Measurements from ENCODE around the gene PTGES.

PTGES gene

DNA sequence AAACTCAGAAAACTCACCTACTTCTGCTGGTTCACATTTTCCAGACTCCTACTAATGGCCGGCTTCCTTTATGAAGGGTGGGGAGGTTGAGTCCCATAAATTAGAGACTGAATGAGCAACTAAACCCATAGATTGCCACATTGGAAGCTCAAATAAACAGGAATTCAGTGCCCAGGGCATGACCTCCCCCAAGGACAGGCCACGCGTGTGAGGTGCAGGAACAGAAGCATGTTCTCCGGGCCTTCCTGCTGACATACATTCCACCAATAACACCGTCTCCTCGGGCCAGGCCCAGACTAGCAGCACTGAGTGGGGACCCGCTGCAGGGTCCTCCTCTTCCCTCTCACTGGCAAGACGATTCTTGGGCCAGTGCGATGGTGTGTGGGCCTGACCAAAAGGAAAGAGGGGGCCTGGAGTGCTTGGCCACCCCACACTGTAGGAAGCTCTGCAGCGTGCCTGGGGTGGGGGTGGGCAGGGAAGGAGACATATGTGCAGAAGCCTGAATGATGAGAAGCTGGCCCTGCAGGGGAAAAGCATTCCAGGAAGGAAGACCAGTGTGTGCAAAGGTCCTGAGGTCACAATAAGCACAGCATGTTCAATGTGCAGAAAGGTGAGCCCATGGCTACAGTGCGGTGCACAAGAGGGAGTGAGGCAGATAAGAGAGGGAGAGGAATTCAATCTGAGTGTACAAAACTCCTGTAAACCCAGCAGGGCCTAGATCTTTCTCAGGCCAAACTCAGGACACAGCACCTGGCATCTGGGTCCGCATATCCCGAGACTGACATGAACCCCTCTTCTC, 12.0 kb downstream of the PTGES start:
- DNase-seq, result no peak

DNA sequence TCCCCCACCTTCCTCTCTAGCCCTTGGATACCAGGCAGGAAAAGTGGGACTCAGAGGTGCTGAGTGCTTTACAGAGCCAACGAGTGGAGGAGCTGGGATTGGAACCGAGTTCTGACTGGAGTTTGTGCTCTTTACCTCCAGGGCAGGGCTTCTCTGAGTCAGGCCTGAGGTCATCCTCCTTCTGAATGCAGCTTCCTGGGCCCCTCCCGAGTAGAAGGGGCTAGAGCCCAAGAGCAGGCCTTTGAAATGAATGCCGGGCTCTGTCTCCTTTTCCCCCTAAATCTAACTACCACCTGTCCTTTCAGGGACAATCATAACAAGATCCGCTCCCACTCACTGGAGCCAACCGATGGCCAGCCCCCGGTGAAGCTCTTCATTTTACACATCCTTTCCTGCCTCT, 12.7 kb downstream of the PTGES start:
- DNase-seq, result no peak

DNA sequence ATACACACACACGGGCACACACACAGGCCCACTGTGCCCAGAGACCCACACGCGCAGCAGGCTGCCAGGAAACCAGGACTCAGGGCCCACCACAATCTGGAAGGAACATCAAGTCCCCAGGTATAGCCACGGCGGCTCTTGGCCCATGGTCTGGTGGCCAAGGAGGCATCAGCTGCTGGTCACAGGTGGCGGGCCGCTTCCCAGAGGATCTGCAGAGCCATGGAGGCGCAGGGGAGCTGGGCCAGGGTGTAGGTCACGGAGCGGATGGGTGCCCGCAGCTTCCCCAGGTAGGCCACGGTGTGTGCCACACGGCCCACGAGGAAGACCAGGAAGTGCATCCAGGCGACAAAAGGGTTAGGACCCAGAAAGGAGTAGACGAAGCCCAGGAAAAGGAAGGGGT, 13.4 kb downstream of the PTGES start:
- DNase-seq, result no peak

DNA sequence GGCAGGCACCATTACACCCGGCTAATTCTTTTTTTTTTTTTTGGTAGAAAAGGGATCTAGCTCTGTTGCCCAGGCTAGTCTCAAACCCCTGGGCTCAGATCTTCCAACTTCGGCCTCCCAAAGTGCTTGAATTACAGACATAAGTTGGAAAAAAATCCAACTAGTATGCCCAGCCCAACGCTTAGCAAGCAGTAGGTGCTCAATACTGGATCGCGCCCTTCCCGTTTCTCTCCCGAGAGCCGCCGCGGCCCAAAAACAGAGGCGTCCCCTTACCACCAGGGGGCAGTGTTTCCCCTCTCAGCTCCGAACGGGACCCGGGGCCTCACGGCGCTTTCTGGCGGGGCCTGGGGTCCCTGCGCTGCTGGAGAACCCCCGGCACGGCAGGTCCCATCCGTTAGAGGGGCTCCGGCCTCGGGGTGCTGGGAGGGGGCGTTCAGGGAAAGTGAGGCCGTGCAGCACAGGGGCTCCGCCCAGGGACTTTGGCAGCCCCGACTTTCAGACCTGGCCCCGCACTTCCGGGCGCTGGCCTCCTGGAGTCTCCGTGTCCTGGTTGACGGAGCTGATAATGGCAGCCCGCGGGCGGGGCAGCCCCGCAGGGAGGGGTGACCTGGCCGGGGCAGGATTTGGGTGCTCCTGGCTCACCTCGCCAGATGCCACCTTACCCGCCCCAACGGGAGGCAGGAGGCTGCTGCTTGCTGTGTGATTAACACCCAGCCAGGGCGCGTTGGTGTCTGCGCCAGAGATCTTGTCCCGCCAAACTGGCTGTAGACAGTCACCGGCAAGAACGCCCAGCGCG, 15.2 kb downstream of the PTGES start:
- DNase-seq, result peak; percentile 78

DNA sequence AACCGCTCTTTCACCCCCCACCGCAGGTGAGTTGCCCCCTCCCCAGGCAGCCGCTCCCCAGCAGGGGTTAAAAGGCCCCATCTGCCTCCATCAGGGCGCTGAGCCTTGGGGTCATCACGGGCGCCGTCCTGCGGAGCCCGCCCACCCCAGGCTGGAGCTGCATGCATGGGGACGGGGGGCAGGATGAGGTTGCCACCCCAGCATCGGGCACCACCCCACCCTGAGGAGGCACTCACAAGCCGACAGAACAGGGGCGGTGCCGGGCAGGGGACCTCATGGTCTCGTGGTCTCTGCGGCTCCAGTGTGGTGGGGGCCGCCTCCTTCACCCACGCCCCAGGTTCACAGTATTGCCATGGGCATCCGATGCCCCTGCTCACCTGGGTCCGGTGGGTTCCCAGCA, 16.5 kb downstream of the PTGES start:
- no peak for DNase-seq

DNA sequence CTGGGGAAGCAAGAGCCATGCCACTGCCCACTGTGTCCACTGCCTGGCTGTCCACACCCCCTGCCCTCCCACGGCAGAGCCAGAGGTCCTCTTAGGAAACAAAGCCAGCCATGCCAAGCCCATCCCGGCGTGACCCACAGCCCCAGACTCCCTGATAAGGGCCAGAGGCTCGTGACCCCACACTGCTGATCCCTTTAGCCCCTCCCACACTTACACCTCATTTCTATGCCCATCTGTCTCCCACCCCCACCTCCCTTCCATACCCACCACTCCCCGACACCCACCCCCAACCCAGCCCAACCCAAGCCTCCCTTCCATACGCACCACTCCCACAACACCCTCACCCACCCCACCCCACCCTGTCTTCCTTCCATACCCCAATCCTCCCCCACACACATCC, 17.3 kb downstream of the PTGES start:
- DNase-seq, result no peak

DNA sequence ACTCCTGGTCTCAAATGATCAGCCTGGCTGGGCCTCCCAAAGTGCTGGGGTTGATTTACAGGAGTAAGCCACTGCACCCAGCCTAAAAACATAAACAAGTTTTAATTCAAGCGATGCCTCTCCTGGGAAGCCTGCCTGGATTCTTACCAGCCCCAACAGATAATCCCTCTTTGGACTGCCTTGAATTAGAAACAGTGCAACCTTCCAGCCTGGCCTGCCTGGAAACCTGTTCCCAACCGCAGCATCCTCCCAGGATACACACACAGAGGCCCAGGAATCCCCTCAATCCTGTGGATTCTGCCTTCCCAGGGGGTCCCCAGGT, 19.2 kb downstream of the PTGES start:
- no peak for DNase-seq

DNA sequence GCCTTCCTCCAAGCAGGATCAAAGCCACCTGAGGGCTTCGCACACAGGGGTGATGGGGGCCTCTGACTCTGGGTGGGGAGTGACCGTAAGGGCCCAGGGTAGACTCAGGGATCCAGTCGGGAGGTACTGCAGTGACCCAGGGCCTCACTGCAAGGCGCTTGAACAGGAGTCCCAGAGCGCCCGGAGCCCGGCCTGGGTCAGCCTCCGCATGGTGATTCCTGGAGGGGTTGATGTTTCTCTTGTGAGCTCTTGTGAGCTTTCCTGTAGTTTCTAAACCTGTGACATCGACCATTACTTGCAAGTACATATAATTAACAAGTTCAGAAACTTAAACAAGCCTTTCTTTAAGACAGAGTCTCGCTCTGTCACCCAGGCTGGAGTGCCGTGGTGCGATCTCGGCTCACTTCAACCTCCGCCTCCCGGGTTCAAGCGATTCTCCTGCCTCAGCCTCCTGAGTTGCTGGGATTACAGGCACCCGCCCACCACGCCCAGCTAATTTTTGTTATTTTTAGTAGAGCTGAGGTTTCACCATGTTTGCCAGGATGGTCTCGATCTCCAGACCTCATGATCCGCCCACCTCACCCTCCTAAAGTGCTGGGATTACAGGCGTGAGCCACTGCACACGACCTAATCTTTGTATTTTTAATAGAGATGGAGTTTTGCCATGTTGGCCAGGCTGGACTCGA, 19.8 kb downstream of the PTGES start:
- DNase-seq, result no peak

DNA sequence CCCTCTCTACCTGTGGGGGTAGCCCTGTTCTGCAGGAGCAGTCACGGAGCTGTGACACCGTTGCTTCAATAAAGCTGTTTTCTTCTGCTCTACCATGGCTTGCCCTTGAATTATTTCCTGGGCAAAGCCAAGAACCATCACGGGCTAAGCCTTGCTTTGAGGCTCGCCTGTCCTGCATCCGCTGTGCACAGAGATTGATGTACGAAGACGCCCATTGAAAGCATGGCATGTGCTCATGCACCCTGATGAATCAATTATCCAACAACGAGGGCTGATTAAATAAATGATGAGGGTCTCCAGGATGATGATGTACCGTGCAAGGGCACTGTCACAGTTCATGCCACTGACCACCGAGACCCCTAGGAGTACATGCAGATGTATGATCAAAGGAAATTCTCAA, 20.7 kb downstream of the PTGES start:
- DNase-seq, result no peak

DNA sequence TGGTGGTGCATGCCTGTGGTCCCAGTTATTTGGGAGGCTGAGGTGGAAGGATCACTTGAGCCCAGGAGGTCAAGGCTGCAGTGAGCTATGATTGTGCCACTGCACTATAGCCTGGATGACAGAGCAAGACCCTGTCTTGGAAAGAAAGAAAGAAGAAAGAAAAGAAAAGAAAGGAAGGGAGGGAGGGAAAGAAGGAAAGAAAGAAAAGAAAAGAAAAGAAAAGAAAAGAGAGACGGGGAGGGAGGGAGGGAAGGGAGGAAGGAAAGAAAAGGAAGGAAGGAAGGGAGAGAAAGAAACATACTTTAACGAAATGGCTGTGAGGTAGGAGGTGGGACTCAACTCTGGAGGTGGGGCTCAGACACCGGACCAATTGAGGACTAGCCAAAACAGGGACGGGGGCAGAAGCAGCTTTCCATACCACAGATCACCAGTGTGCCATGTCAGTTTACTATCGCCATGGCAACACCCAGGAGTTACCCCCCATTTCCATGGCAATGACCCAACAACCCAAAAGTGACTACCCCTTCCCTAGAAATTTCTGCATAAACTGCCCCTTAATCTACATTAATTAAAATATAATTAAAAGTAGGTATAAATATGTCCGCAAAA, 21.3 kb downstream of the PTGES start:
- DNase-seq, result no peak

DNA sequence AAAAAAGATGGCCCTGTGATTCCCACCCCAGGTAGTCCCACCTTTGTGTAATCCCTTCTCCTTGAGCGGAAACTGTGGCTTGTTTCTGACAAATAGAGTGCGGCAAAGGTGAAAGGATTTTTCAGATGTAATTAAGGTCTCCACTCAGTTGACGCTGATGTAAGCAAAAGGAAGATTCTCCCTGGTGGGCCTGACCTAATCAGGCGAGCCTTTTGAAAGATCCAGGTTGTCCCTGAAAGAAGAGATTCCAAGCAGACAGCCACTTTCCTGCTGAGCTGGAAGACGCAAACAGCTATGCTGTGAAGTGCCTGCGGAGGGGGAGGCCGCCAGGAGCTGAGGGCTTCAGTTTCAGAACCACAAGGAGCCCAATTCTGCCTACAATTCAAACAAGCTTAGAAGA, 24.1 kb downstream of the PTGES start:
- DNase-seq, result no peak

DNA sequence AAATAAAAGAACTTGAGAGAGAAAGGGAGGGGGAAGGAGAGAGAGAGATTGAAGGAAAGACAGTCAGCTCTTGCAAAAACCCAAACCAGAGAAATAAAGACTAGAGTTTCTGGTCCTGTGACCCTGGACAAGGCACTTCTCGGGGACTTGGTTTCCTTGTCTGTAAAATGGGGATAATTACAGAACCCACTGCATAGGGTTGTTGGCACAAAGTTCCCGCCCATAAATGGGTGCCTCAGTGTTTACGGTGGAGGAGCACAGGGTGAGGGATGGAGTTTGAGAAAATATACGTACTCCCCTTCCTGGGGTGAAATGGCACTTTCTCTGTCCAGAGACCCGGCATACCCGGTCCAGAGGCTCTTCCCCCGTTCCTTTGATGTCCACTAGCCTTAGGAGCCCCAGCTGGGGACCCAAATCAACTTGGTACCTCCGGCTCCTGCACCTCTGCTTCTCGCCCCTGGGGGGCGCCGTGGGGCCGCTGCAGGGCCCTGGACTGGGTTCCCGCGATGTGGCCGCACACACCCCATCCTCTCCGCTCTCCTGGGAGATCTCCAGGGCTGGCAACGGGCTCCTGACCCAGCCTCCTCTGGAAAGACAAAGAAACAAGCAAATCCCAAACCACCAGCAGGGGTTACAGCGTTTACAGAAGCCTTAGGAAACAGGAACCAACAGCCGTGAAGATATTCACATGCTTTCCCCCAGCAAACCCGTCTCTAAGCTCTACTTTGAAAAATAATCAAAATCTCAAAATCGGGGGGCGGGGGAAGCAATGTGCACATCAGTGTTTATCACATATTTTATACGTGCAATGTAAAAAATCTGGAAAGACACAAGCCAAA, 26.3 kb downstream of the PTGES start:
- DNase-seq, result peak; percentile 38

DNA sequence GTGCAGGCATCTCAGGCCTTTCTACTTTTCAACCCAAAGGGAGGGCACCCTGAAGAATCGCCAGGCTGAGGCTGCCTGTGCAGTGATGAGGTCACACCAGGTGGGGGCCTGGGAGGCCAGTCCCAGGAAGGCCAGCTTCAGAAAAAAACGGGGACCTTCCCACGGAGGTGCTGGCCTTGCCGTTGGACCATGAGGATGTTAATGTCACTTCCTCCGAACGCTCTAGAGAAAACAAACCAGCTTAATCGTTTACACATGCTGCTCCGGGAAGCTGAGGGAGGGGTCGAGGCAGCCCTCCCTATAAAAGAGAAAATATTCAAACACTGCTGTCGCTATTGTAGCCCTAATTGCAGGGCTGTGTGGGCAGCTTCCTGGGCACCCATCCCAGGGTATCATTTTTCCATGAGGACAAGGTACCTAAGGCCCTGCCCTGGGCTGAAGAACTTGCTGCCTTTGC, 27.0 kb downstream of the PTGES start:
- DNase-seq, result no peak

DNA sequence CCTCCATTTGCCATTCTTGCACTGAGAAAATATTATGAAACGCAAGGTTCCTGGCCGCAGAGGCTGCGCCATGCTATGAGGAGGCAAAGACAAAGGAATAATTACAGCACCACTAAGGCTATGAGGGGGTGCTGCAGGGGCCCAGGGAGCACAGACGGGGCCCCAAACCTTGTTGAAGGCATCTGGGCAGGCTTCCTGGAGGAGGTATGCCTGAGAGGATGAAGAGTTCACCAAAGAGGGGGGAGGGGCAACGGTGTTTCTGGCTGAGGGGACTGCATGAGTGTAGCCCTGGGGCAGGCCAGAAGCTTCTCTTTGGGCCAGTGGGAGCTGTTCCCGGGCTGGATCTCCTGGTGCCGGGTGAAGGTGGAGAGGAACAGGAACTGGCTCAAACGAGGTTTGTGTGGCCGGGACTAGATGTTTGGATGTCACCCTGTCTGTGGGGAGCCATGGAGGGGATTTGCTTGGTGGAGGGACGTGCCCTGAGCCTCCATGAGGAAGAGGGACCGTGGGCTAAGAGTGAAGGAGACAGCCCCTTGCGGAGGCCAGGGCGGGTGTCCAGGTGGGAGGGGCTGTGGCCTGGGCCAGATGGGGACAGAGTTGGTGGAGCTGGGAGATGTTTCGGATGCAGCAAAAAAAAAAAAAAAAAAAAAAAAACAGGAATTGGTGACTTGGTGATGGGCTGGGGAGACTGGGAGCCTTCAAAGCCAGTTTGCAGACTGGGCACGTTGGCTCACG, 28.2 kb downstream of the PTGES start:
- DNase-seq, result no peak

DNA sequence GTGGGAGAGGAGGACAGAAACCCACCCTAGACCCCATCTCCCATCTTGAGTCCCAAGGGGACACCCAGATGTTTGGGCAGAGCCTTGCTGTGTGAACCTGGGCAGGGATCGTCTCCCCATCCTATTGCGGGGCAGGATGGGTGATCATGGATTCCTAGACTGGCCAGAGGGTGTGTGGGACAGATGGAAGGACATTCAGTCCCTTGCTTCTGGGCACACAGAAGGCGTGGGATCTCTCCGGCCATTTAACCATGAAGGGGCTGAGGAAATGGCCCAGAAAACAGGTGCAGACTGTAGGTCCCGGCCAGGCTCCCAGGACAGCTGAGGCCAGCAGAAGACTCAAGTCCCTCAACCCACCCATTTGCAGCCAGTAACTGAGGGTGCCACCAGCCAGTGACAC, 29.9 kb downstream of the PTGES start:
- no peak for DNase-seq

DNA sequence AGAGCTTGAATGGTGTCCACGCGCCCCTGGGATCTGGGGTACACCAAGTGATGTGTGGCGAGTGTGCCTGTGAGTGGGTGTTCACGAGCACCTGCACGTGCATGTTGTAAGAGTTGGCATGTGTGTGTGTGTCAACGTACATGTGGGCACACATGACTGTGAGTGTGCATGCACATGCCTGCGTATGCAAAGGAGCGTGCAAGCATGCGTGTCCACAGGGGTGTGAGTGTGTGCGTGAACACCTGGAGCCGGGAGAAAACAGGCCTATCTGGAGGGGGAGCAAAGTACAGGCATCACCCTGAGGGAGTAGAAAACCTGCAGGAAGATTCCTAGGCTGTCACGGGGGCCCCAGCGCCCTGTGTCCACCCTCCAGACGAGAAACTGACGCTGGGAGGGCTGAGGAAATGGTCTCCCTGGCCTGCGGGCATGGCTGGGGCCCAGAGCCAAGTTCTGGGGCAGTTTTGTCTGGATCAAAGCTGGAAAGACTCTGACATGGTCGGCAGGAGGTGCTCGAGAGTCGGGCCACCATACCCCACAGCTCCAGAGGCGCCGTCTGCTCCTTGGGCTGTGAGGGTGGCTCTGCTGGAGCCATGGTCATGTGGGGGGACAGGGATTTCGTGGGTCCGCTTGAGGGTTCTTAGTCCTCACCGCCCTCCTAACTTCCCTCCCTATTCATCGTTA, 31.8 kb downstream of the PTGES start:
- DNase-seq, result no peak

DNA sequence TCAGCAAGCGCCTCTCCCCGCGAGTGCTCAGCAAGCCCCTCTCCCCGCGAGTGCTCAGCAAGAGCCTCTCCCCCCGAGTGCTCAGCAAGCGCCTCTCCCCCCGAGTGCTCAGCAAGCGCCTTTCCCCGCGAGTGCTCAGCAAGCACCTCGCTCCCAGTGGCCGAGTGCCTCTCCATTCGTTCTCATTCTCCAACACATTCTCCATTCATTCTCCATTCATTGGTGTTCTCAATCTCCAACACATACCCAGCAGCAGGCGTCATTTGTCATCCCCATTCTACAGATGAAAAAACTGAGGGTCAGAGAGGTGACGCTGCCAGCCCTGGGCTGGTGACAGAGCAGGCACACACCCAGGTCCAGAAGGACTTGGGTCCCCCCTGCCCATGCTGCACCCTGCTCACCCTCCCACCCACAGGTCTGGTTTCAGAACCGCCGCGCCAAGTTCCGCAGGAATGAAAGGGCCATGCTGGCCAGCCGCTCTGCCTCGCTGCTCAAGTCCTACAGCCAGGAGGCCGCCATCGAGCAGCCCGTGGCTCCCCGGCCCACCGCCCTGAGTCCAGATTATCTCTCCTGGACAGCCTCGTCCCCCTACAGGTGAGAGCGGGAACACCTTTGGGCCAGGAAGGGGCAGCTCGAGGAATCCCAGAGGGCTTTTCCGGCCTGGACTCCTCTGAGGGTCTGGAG, 32.5 kb downstream of the PTGES start:
- DNase-seq, result no peak

DNA sequence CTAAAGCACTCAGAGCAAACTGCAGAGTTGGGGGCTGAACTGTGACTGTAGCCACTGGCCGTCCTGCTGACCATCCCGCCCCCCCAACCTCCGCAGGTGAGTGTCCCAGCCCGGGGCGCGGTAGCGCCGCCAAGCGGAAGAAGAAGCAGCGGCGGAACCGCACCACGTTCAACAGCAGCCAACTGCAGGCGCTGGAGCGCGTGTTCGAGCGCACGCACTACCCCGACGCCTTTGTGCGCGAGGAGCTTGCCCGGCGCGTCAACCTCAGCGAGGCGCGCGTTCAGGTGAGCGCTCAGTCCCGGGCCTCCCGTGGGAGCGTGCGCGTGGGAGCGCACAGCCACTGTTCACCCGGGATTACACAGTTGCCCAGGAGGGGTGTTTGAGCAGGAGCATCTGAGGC, 33.7 kb downstream of the PTGES start:
- no peak for DNase-seq

DNA sequence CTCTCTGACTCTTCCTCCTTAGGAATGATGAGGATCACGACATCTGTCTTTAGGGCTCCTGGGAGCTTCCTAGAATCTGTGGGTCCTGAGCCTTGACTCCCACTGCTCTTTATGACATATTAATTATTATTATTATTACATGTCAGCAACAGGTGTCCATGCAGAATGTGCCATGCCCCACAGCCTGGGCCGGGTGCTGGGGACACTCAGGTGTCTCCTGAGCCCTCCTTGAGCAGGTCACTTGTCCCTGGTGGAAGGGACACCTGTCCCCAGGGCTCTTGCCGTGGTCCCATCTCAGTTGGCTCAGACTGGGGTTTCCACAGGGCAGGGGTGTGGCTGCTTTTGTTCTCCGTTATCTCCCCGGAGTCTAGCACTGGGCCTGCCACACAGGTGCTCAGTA, 34.2 kb downstream of the PTGES start:
- DNase-seq, result no peak

DNA sequence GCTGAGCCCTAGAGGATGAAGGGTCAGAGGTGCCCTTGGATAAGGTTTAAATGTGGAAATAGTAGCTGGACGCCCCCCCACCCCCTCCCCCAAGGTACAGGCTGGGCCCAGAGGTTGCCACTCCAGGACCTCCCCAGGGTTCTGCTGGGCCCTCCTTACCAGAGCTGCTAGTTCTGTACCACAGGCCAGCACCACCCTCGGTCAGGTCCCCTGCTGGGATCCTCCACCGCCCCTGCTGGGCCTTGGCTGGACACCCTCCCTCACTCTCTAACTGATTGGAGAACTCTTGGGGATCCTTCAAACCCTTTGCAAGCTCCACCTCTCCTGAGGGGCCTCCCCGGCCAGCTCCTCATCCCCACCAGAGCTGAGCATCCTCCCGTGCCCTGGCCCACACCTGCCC, 34.9 kb downstream of the PTGES start:
- no peak for DNase-seq

DNA sequence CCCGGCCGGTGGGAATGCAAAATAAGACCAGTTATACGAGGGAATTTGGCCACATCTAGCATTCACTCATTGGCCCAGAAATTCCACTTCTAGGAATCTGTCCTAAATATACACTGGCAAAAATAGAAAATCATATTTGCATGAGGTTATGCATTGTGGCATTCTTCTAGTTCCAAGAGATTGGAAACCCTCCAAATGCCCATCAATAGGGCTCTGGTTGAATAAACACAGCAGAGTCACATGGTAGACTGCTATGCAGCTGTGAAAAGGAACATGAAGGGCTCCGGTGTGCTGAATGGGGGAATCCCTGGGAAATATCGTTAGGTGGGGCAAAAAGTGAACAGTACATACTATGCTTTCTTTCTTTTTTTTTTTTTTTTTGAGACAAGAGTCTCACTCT, 36.8 kb downstream of the PTGES start:
- DNase-seq, result no peak

Data from CD4-positive, alpha-beta T cell treated with Interleukin-4 for 4 hours (primary cell).